Measurements from ENCODE around the gene ANK3.

Gene ANK3

GRCh38 chr10:60139290-60139689 lies 250.4 kb downstream of the ANK3 start:
- no peak for DNase-seq (ENCODE audit: low spot score)

GRCh38 chr10:60138842-60139241 lies 250.8 kb downstream of the ANK3 start:
- DNase-seq (ENCODE audit: low spot score), result no peak

DNA sequence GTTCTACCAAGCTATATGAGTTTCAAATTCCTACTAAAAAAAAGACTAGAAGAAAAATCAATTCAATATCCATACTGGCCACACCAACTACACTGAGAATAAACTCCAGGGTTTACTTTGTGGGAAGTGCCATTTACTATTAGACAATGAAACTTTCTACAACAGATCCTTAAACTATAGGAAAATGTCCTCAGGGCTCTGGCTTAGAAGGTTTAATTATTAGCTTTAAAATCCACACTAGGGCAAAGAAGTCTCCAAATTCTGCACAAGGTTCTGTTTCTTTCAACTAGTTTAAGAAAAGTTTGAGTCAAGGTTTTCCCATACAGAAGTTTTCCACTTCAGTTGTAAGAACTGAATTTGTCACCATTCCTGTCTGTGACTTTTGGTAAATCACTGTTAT lies 251.6 kb downstream of the ANK3 start:
- no peak for DNase-seq (ENCODE audit: low spot score)

GRCh38 chr10:60137292-60137992 lies 252.2 kb downstream of the ANK3 start:
- no peak for DNase-seq (ENCODE audit: low spot score)

DNA sequence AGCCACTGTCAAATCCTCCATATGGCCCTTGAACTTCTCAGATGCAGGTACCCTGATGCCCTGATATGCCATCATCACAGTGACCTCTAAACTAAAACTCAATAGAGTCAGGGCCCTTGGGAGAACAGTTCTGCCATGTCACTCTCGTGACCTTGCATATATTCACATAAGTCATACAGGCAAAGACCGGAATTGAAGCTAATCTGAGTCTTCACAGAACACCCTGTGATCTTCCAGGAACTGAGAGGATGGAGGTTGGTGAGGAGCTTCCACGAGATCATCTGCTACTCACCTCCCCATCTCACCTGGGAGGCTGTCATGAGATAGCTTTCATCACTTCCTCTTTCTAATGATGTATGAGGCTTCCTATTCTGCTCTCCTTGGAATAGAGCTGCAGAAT lies 254.7 kb downstream of the ANK3 start:
- DNase-seq (ENCODE audit: low spot score), result no peak

DNA sequence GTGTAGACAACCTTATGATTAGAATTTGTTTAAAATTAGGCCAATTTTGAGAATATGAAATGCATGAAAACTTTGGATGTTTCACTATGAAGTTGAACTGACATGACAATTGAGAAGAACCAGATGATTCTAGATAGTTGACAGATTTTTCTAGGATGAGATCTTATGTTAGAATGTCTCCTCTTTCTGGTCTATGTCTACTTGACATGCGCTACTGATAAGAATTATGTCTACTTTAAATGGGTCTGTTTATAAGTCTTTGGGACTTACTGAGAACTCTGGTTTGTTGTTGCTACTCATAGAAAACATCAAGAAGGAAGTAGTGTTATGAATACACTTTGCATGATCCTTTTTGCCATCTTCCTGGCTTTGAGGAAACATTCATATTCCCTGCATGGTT lies 255.1 kb downstream of the ANK3 start:
- DNase-seq (ENCODE audit: low spot score), result no peak

GRCh38 chr10:60130130-60130579 lies 259.5 kb downstream of the ANK3 start:
- no peak for DNase-seq (ENCODE audit: low spot score)

- DNase-seq (ENCODE audit: low spot score), result no peak
Measured at GRCh38 chr10:60125895-60126294, 263.8 kb downstream of the ANK3 start.

- DNase-seq (ENCODE audit: low spot score), result no peak
Measured at GRCh38 chr10:60124536-60124935, 265.1 kb downstream of the ANK3 start.

- DNase-seq (ENCODE audit: low spot score), result no peak
Measured at GRCh38 chr10:60123668-60124067, 266.0 kb downstream of the ANK3 start.

DNA sequence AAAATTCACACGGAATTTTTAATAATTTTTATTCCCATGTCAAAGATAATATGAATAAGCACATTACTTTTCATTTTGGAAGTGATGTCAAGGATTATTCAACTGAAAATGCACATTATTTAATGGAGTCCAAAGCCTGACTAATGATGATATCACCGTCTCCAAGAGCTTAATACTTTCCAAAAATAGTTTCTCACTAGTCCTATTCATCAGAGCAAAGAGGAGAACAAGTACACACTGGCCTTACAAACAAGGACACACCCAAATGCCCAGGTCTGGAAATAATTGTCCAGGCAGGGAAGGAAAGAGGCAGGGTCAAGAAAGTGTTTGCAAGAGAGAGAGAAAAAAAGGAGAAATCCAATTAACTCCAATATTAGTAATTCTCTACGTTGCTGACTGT lies 266.5 kb downstream of the ANK3 start:
- DNase-seq (ENCODE audit: low spot score), result no peak

- no peak for DNase-seq (ENCODE audit: low spot score)
Measured at GRCh38 chr10:60122190-60122589, 267.5 kb downstream of the ANK3 start.

DNA sequence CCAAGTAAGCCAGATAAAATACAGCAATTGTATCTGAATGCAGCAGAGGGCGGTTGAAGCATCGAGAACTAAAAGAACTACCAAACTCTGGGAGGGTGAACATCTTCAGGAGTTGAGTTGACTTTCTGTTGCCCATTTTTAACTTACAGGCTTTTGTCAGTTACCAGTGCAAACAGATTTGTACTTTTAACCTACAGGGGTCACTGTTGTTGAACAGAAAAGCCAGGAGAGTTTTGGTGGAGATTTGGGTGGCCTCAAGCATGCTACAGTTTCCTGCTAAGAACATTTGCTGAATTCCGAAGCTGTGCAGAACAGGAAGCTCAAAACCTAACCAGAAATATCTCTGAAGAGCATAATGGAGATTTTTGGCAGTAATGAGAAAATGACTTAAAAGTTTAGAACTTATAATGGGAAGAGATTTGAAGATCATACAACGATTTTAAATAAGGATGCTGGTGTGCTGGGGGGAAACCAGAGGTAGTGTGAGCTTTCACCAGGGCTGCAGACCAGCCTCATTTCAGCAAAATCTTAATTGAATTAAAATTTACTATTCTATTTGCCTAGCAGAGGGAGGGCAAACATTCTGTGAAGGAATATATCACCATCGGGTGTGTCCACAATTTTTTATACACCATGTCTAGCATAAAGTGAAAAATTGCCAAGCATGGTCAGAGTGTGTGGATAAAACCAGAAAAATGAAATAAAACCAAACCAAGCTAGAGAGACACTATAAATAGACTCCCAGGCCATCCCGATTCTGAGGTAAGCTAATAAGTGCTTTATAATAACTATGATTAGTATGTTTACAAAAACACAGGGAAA lies 274.7 kb downstream of the ANK3 start:
- DNase-seq (ENCODE audit: low spot score), result peak; percentile 73

- DNase-seq (ENCODE audit: low spot score), result no peak
Measured at GRCh38 chr10:60110739-60111138, 278.9 kb downstream of the ANK3 start.

DNA sequence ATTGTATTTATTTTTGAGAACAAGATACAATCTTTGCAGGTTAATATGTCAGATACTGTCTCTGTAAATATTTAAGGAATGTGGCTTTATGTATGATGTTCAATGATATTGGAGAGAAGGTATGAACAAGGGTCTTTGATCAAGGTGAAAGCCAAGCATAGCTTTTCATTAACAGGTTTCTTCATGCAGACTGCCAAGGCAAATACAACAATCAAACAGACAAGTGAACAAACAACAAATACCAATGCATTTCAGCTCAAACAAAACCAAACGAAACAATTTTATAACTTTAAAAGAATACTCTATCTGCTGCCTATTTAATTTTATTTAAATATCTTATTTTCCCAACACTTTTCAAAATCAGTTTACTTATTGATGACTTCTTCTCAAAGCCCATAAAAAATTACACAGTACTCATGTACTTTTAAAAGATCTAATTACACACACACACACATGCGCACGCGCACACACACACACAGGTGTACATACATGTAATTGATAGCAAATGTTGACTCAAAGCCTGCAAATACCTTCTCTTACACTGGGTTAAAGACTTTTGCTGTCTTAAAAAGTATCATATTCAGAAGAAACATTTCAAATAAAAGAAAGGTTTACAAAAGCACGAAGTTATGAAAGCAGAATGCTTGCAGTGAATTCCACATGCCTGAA lies 282.2 kb downstream of the ANK3 start:
- no peak for DNase-seq (ENCODE audit: low spot score)

- no peak for DNase-seq (ENCODE audit: low spot score)
Measured at GRCh38 chr10:60105295-60105695, 284.4 kb downstream of the ANK3 start.

DNA sequence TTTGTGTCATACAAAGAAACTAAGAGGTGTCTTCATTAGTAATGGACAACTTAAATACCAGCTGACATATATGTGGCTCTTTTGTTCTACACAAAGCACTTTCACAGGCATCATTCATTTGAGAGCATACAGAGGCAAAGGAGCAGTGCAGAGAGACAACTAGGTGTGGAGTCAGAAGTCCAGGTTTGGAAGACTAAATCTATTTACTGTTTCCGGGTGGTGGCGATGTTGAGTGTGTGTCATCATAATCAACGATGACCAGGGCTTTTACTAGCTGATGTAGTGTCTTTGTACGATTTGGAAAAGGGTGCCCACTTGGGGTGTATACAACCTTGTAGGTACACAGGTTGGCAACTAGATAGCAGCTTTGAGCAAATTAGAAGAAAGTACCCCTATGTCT lies 287.9 kb downstream of the ANK3 start:
- peak; percentile 39 for DNase-seq (ENCODE audit: low spot score)

GRCh38 chr10:60099998-60100747 lies 289.5 kb downstream of the ANK3 start:
- DNase-seq (ENCODE audit: low spot score), result peak; percentile 84

- no peak for DNase-seq (ENCODE audit: low spot score)
Measured at GRCh38 chr10:60098677-60099601, 290.7 kb downstream of the ANK3 start.

DNA sequence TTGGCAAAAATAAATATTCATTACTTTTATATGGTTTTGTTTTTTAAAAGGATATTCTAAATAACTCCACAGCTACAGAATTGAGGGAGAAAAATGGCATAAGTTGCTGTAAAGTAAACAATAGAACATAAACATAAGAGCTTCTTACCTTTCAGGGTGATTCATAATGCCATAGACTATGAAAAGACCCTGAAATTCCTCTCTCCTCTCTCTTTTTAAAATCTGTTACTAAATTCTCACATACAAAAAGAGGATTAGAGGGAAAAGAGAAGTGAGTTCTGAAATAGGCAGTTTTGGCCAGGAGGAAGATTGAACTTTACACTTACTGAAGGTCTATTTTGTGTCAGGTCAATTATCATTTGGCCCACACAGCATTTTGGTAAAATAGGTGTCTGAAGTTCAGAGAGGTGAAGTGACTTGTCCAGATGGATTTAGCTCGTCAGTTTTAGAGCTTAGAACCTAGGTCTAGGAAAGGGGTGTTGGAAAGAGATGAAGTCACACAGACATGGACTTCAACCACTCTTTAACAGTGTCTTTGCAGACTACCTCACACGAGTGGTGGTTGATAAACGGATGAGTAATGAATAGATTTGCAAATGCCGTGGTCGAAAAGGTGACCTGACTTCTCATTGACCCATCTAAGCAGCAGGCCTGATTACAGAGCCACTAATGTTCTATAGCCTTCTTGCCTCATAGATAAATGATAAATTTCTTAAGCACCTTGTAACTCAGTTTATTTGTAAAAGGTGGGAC lies 292.7 kb downstream of the ANK3 start:
- DNase-seq (ENCODE audit: low spot score), result no peak

Measured in cerebellar cortex (tissue), 1 donor.